ENCODE results near the gene GRM8. TPM values are rescaled to one million over a fixed set of nuclear protein-coding genes. Genes with fewer than 3 reads are reported as not detected.

The GRM8 gene
- total and polyA plus RNA-seq, 10 of the 15 experiments (the other 5 are each of a cell fraction or from before 2014, with no cell fraction given) = 0.33 to 7.1 (median 0.45) TPM; not detected in 2

GRCh38 chr7:126495001-126495400, 757.7 kb downstream of the GRM8 start:
- no peaks in the 10 kb centered on the region; the same call in 2 of the 3 replicates for H3K9me3 ChIP-seq (replicated peaks; ENCODE audit: control insufficient read depth, insufficient read depth, low read length)
- H2AFZ ChIP-seq (ENCODE audit: control insufficient read depth, low read depth, low read length) = no peak overlapping the region
- no peak overlapping the region for H3K9ac ChIP-seq (ENCODE audit: control insufficient read depth, insufficient read depth, low read length)
- no peaks in the 10 kb centered on the region for H4K20me1 ChIP-seq (ENCODE audit: control insufficient read depth, insufficient read depth)
- SMC1A ChIA-PET (ENCODE audit: uncharacterized antibody, unreplicated experiment) = interaction anchor here (1.2 to 2.0 kb wide), 2 partner anchors 10 to 45 kb away, joined by 4 to 12 read pairs; no protein-coding TSS in a partner anchor
- CTCF ChIA-PET = no interaction called here
- FAIRE-seq (no peak), DNase-seq (ENCODE audit: low read depth, low spot score) (no peak), ATAC-seq (no peak)
- intact Hi-C loops (cut with micrococcal nuclease; ENCODE audit: unreplicated experiment) = no loop called here
- no TSS peak for BruUV-seq (replicated peaks)
- no peak overlapping the region for H3K27ac ChIP-seq (ENCODE audit: control insufficient read depth, insufficient read depth)
- no peaks in the 10 kb centered on the region for H3K4me1 ChIP-seq (ENCODE audit: control insufficient read depth, insufficient read depth, low read length)
- in situ Hi-C loops (cut with MboI) = no loop called here
- H3K4me2 ChIP-seq (ENCODE audit: control insufficient read depth, insufficient read depth) = no peak overlapping the region
- WGBS (ENCODE audit: insufficient coverage, insufficient replicate concordance, low lambda C conversion rate, missing lambda C conversion rate) = 0% methylated on average over 1 of the region's 1 CpG
- RAD21 ChIA-PET (ENCODE audit: unreplicated experiment) = no interaction called here
- H3K36me3 ChIP-seq (ENCODE audit: control insufficient read depth in 2 of 2, insufficient read depth in 2 of 2, low read length in 1 of 2) = no peaks in the 10 kb centered on the region
- no peak overlapping the region for H3K4me3 ChIP-seq
- H3K79me2 ChIP-seq (ENCODE audit: control insufficient read depth, insufficient read depth, low read length) = no peaks in the 10 kb centered on the region
- no peaks in the 10 kb centered on the region for H3K27me3 ChIP-seq (replicated peaks in 1 of 2; ENCODE audit: control insufficient read depth in 2 of 2, insufficient read depth in 2 of 2, low read length in 1 of 2)
- POLR2A ChIA-PET = no interaction called here
- TF ChIP-seq, protein P1, sequence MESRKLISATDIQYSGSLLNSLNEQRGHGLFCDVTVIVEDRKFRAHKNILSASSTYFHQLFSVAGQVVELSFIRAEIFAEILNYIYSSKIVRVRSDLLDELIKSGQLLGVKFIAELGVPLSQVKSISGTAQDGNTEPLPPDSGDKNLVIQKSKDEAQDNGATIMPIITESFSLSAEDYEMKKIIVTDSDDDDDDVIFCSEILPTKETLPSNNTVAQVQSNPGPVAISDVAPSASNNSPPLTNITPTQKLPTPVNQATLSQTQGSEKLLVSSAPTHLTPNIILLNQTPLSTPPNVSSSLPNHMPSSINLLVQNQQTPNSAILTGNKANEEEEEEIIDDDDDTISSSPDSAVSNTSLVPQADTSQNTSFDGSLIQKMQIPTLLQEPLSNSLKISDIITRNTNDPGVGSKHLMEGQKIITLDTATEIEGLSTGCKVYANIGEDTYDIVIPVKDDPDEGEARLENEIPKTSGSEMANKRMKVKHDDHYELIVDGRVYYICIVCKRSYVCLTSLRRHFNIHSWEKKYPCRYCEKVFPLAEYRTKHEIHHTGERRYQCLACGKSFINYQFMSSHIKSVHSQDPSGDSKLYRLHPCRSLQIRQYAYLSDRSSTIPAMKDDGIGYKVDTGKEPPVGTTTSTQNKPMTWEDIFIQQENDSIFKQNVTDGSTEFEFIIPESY (IDR thresholded peaks at IDR 0.05) = no peak
- no peak for TF ChIP-seq NR2C2 (IDR thresholded peaks at IDR 0.05; ENCODE audit: borderline replicate concordance, control insufficient read depth, insufficient read length, low read depth)
- no peak for TF ChIP-seq POU2F2 (IDR thresholded peaks at IDR 0.05; ENCODE audit: borderline replicate concordance, low read depth, low read length)
- no peak for TF ChIP-seq POLR2AphosphoS2 (IDR thresholded peaks at IDR 0.05; ENCODE audit: low read depth, low read length)
- no peak for TF ChIP-seq MLLT1 (IDR thresholded peaks at IDR 0.05)
- no peak for TF ChIP-seq CHD1 (IDR thresholded peaks at IDR 0.05; ENCODE audit: low read depth, low read length)
- TF ChIP-seq ZNF24 (IDR thresholded peaks at IDR 0.05) = no peak
- no peak for TF ChIP-seq SPI1 (IDR thresholded peaks at IDR 0.05; ENCODE audit: borderline replicate concordance, insufficient read depth, low read depth, low read length)
- no peak for TF ChIP-seq NR2C1 (IDR thresholded peaks at IDR 0.05)
- no peak for TF ChIP-seq SREBF1 (IDR thresholded peaks at IDR 0.05; ENCODE audit: low read length)
- TF ChIP-seq MTA2 (IDR thresholded peaks at IDR 0.05; ENCODE audit: low read depth) = no peak
- TF ChIP-seq, protein P2, sequence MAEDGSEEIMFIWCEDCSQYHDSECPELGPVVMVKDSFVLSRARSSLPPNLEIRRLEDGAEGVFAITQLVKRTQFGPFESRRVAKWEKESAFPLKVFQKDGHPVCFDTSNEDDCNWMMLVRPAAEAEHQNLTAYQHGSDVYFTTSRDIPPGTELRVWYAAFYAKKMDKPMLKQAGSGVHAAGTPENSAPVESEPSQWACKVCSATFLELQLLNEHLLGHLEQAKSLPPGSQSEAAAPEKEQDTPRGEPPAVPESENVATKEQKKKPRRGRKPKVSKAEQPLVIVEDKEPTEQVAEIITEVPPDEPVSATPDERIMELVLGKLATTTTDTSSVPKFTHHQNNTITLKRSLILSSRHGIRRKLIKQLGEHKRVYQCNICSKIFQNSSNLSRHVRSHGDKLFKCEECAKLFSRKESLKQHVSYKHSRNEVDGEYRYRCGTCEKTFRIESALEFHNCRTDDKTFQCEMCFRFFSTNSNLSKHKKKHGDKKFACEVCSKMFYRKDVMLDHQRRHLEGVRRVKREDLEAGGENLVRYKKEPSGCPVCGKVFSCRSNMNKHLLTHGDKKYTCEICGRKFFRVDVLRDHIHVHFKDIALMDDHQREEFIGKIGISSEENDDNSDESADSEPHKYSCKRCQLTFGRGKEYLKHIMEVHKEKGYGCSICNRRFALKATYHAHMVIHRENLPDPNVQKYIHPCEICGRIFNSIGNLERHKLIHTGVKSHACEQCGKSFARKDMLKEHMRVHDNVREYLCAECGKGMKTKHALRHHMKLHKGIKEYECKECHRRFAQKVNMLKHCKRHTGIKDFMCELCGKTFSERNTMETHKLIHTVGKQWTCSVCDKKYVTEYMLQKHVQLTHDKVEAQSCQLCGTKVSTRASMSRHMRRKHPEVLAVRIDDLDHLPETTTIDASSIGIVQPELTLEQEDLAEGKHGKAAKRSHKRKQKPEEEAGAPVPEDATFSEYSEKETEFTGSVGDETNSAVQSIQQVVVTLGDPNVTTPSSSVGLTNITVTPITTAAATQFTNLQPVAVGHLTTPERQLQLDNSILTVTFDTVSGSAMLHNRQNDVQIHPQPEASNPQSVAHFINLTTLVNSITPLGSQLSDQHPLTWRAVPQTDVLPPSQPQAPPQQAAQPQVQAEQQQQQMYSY (CRISPR knock-in tag; IDR thresholded peaks at IDR 0.05) = no peak
- no peak for TF ChIP-seq MTA3 (IDR thresholded peaks at IDR 0.05; ENCODE audit: borderline replicate concordance, low read length)
- TF ChIP-seq, protein P3, sequence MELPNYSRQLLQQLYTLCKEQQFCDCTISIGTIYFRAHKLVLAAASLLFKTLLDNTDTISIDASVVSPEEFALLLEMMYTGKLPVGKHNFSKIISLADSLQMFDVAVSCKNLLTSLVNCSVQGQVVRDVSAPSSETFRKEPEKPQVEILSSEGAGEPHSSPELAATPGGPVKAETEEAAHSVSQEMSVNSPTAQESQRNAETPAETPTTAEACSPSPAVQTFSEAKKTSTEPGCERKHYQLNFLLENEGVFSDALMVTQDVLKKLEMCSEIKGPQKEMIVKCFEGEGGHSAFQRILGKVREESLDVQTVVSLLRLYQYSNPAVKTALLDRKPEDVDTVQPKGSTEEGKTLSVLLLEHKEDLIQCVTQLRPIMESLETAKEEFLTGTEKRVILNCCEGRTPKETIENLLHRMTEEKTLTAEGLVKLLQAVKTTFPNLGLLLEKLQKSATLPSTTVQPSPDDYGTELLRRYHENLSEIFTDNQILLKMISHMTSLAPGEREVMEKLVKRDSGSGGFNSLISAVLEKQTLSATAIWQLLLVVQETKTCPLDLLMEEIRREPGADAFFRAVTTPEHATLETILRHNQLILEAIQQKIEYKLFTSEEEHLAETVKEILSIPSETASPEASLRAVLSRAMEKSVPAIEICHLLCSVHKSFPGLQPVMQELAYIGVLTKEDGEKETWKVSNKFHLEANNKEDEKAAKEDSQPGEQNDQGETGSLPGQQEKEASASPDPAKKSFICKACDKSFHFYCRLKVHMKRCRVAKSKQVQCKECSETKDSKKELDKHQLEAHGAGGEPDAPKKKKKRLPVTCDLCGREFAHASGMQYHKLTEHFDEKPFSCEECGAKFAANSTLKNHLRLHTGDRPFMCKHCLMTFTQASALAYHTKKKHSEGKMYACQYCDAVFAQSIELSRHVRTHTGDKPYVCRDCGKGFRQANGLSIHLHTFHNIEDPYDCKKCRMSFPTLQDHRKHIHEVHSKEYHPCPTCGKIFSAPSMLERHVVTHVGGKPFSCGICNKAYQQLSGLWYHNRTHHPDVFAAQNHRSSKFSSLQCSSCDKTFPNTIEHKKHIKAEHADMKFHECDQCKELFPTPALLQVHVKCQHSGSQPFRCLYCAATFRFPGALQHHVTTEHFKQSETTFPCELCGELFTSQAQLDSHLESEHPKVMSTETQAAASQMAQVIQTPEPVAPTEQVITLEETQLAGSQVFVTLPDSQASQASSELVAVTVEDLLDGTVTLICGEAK (IDR thresholded peaks at IDR 0.05; ENCODE audit: borderline replicate concordance) = no peak

All from GM12878 (cell line).